ENCODE results near the gene MANEAL.

Gene MANEAL

GRCh38 chr1:37825506-37825905 lies 31.9 kb downstream of the MANEAL start:
- DNase-seq (ENCODE audit: low read depth in 1 of 2, low spot score in 1 of 2) = no peak

GRCh38 chr1:37828410-37829074 lies 34.9 kb downstream of the MANEAL start:
- DNase-seq (ENCODE audit: low read depth in 1 of 2, low spot score in 1 of 2) = no peak

- no peak for DNase-seq (ENCODE audit: low read depth in 1 of 2, low spot score in 1 of 2)
Observed at GRCh38 chr1:37831109-37831508, 37.5 kb downstream of the MANEAL start.

GRCh38 chr1:37831809-37832208 lies 38.2 kb downstream of the MANEAL start:
- DNase-seq (ENCODE audit: low read depth in 1 of 2, low spot score in 1 of 2) = no peak

- DNase-seq (ENCODE audit: low read depth in 1 of 2, low spot score in 1 of 2) = no peak
Observed at GRCh38 chr1:37836788-37837187, 43.1 kb downstream of the MANEAL start.

GRCh38 chr1:37839676-37840075 lies 46.0 kb downstream of the MANEAL start:
- no peak for DNase-seq (ENCODE audit: low read depth in 1 of 2, low spot score in 1 of 2)

- DNase-seq (ENCODE audit: low read depth in 1 of 2, low spot score in 1 of 2) = no peak
Observed at GRCh38 chr1:37840711-37841110, 47.1 kb downstream of the MANEAL start.

GRCh38 chr1:37841652-37842051 lies 48.0 kb downstream of the MANEAL start:
- DNase-seq (ENCODE audit: low read depth in 1 of 2, low spot score in 1 of 2) = no peak

GRCh38 chr1:37844536-37844935 lies 50.9 kb downstream of the MANEAL start:
- no peak for DNase-seq (ENCODE audit: low read depth in 1 of 2, low spot score in 1 of 2)

- DNase-seq (ENCODE audit: low read depth in 1 of 2, low spot score in 1 of 2) = no peak
Observed at GRCh38 chr1:37845049-37845646, 51.5 kb downstream of the MANEAL start.

- DNase-seq (ENCODE audit: low read depth in 1 of 2, low spot score in 1 of 2) = no peak
Observed at GRCh38 chr1:37845786-37846185, 52.1 kb downstream of the MANEAL start.

- no peak for DNase-seq (ENCODE audit: low read depth in 1 of 2, low spot score in 1 of 2)
Observed at GRCh38 chr1:37846647-37847339, 53.1 kb downstream of the MANEAL start.

- DNase-seq (ENCODE audit: low read depth in 1 of 2, low spot score in 1 of 2) = no peak
Observed at GRCh38 chr1:37849480-37849879, 55.8 kb downstream of the MANEAL start.

GRCh38 chr1:37850352-37850955 lies 56.8 kb downstream of the MANEAL start:
- no peak for DNase-seq (ENCODE audit: low read depth in 1 of 2, low spot score in 1 of 2)

Data from stimulated activated CD4-positive, alpha-beta T cell treated with anti-CD3 and anti-CD28 coated beads, Interleukin-15, amount 100 ng/mL, for 1 hour (primary cell).